Measurements from ENCODE around the gene ZMIZ1.
A peak's percentile ranks its signal among the peaks of the same experiment; 100 is the strongest.

ZMIZ1 gene

DNA sequence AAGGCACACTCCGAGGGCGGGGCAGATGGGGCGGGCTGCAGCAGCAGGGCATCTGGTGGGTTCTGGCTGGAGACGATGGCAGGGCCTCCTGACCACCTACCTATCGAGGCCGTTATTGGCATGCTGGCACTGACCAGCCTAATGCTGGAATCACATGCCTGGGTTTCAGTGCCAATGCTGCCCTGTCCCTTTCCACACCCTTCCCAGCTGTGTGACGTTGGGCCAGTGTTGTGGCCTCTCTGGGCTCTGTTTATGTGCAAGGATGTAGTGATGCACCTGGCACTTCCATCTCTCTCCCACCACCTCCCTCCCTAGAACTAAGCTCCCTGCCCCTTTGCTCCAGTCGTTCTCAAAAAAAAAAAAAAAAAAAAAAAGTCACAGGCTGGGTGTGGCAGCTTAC, 132.9 kb downstream of the ZMIZ1 start:
- DNase-seq (ENCODE audit: low spot score) = no peak
- TF ChIP-seq, protein P1, sequence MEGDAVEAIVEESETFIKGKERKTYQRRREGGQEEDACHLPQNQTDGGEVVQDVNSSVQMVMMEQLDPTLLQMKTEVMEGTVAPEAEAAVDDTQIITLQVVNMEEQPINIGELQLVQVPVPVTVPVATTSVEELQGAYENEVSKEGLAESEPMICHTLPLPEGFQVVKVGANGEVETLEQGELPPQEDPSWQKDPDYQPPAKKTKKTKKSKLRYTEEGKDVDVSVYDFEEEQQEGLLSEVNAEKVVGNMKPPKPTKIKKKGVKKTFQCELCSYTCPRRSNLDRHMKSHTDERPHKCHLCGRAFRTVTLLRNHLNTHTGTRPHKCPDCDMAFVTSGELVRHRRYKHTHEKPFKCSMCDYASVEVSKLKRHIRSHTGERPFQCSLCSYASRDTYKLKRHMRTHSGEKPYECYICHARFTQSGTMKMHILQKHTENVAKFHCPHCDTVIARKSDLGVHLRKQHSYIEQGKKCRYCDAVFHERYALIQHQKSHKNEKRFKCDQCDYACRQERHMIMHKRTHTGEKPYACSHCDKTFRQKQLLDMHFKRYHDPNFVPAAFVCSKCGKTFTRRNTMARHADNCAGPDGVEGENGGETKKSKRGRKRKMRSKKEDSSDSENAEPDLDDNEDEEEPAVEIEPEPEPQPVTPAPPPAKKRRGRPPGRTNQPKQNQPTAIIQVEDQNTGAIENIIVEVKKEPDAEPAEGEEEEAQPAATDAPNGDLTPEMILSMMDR (IDR thresholded peaks at IDR 0.05; ENCODE audit: extremely low read depth, missing control alignments) = no peak

DNA sequence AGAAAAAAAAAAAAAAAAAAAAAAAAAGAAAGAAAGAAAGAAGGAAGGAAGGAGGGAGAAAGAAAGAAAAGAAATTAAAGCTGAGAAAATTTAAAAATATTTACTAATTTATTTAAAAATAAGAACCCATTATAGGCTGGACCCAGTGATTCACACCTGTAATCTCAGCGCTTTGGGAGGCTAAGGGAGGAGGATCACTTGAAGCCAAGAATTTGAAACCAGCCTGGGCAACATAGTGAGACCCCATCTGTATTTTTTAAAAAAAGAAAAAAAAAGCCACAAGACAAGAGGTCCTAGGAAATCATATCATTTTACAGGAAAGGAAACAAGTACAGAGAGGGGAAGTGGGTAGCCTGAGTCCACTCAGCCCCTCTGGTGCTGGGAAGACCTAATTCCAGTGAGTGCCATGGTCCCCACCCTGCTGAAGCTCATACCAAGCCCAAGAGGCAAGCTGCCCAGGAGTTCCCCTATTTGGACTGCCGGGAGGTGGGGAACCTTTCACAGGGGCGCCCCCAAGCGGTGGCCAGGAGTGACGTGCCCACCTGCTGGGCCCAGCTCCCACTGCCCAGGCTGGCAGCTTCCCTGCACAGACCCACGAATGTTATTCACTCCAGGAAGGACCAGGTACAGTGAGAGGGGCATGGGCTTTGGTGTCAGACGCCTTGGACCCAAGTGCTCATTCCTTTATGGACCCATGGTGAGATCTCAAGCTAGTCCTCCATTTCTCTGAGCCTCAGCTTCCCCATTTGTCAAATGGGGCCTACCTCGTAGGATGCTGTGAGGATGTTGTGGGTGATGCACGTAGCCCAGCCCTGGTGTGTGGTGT, 133.6 kb downstream of the ZMIZ1 start:
- DNase-seq (ENCODE audit: low spot score) = peak; percentile 55

DNA sequence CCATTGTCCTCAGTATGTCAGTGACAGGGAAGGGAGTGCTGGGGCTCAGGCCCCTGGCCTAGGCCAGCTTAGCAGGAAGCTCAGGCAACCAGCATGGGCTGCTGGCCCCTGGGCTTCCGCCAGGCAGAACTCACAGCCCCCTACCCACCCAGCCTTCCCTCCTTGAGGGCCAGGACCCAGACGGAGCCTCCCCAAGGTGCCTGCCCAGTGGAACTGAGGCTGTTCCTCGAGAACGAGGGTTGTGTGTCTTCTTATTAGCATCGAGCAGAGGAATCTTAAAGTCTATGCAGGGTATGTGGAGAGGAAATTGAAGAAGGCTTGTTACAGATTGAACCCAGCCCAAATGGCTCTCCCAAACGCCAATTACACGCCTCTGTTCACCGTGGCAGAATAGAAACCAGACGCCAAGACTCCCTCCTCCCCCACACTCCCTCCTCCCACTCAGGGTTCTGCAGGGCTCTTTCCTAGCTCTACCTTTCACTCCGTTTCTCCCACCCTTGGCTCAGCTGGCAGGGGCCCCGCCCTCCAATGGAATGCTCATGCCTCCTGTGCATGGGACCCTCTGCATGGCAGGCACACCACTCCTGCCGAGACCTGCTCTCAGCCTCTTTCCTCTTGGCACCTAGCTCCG, 134.4 kb downstream of the ZMIZ1 start:
- TF ChIP-seq, protein P1 (IDR thresholded peaks at IDR 0.05; ENCODE audit: extremely low read depth, missing control alignments) = no peak
- DNase-seq (ENCODE audit: low spot score) = no peak

More for the DNA sequence above, 133.6 kb downstream of the ZMIZ1 start:
- TF ChIP-seq, protein P1 (IDR thresholded peaks at IDR 0.05; ENCODE audit: extremely low read depth, missing control alignments) = peak; percentile 41

DNA sequence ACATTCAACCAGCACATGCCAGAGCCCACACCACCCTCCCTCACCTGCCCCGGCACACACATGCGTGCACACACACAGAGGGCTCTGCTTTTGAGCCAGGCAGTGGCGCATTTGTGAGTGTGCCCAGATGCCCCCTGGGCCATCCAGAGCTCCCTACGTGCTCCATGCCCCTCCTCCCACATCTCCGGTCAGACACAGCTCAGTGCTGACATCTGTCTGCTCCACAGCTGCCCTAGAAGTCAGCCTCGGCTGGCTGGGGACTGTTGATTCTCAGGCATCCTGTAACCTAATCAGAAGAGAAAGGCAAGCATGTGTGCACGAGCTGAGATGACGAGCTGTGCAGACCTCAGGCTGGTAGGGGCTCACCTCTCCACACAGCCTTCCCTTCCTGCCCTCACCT, 135.1 kb downstream of the ZMIZ1 start:
- TF ChIP-seq, protein P1 (IDR thresholded peaks at IDR 0.05; ENCODE audit: extremely low read depth, missing control alignments) = no peak
- DNase-seq (ENCODE audit: low spot score) = no peak

DNA sequence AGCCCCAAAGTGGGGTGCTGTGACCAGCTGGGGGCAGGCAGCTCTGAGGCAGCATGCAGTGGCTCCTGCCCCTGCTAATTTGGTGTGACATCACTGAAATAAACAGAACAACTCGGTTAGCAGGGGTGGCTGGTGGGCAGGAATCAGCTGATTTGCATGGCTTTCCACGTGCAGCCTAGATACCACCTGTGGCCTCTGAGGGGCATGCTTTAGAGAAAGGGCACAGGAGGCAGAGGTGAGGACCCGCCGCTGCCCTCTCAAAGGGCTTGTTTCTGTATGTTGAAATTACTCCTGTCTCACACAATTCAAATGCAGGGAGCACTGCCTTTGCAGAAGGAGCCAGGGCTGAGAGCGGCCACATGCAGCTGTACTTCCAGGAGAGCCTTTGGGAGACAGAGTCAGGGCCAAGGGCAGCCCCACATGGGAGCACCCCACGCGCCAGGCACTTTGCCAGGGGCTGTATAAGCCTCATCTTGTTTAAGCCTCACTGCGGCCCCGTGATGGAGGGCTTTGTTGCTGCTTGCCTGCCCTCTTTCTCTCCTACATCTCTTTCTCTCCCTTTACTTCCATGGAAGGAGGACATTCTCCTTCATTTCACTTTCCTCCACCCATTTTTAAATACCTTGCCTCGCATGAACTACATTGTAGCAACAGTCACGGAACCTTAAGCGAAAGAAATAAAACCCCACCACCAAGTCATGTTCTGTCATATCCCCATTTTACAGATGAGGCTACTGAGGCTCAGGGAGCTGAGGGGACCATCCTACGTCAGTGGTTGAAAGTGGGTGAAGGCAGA, 137.7 kb downstream of the ZMIZ1 start:
- TF ChIP-seq, protein P1 (IDR thresholded peaks at IDR 0.05; ENCODE audit: extremely low read depth, missing control alignments) = no peak
- DNase-seq (ENCODE audit: low spot score) = no peak

DNA sequence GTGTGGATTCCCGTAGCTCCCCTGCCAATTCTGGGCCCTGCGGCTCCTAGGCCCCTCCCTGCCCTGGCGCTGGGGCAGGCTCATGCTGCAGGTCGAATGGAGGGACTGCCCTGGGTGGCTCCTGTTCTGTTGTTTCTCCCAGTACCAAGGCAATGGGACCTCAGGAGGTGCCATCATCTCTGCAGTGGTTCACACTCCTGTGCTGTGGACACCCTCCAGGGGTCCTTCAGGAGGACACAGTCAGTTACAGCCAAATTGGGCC, 138.3 kb downstream of the ZMIZ1 start:
- DNase-seq (ENCODE audit: low spot score) = no peak
- TF ChIP-seq, protein P1 (IDR thresholded peaks at IDR 0.05; ENCODE audit: extremely low read depth, missing control alignments) = no peak

DNA sequence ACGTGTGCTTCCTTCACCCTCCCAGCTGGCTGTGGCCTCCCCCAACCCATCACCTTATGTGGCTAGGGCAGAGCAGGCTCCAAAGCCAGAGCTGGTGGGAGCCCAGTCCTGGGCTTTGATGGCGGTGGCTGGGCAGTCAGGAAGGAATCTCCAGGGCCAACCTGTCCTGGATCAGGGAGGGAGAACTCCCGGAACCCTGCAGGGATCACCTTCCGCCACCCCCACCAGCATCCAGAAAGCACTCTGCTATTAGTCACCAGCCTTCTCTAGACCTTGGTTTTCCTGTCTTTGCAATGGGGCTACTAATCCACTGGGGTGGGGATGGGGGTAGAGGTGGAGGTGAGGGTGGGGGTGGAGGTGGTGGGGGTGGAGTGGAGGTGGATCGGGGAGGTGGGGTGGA, 139.0 kb downstream of the ZMIZ1 start:
- TF ChIP-seq, protein P1 (IDR thresholded peaks at IDR 0.05; ENCODE audit: extremely low read depth, missing control alignments) = no peak
- no peak for DNase-seq (ENCODE audit: low spot score)
